Caco-2 (cell line): ENCODE measurements around the gene HOXA7. TPM values are rescaled to one million over a fixed set of nuclear protein-coding genes. Genes with fewer than 3 reads are reported as not detected.

Experiments
- BruUV-seq: library from RNA; stranded (reverse); fragments of 400-500 nt; replicated peaks from 2 replicates; lab custom pipeline; 2021; lab: Mats Ljungman, UMichigan
- CTCF ChIA-PET: fragments of 300-600 bp; sonication (Branson Sonifier 250); formaldehyde crosslinking; loops from one replicate; lab custom pipeline; 2022; ENCODE audit warnings: antibody characterized with exemption; lab: Charles Lee
- POLR2A ChIA-PET: fragments of 300-600 bp; sonication (Branson Sonifier 250); formaldehyde crosslinking; loops from one replicate; lab custom pipeline; 2022; ENCODE audit warnings: antibody characterized with exemption; lab: Charles Lee
- DNase-seq, 2 experiments: peaks; one replicate each; pipeline versions ENCODE4 v3.0.0 to v3.0.0-alpha.2; 2020 to 2022
- H3K27me3 ChIP-seq: replicated peaks from 2 replicates; pipeline ENCODE4 v1.6.0; 2011; ENCODE audit warnings: low read length; ENCODE audit not compliant: control insufficient read depth, insufficient read depth
- H3K36me3 ChIP-seq: 2 replicates; pipeline ENCODE4 v1.5.1; 2011; ENCODE audit warnings: low read length; ENCODE audit not compliant: control insufficient read depth, insufficient read depth
- H3K4me1 ChIP-seq: fragments of 250-450 bp; sonication (Bioruptor Pico); 2 replicates; pipeline ENCODE4 v1.5.1; 2020; ENCODE audit warnings: mild to moderate bottlenecking
- H3K4me3 ChIP-seq: 2 replicates; pipeline ENCODE4 v1.5.1; 2011; ENCODE audit warnings: low read depth, mild to moderate bottlenecking, control low read depth, low read length
- H3K9me3 ChIP-seq: fragments of 250-450 bp; sonication (Bioruptor Pico); 2 replicates; pipeline ENCODE4 v1.5.1; 2020; ENCODE audit warnings: mild to moderate bottlenecking, moderate library complexity
- H3K27ac Mint-ChIP-seq: one replicate; pipeline ENCODE4 v1.8.0; 2022; ENCODE audit warnings: mixed read lengths; ENCODE audit not compliant: unreplicated experiment
- H3K27me3 Mint-ChIP-seq: one replicate; pipeline ENCODE4 v1.8.0; 2022; ENCODE audit warnings: mixed read lengths; ENCODE audit not compliant: insufficient read depth, unreplicated experiment
- H3K36me3 Mint-ChIP-seq: one replicate; pipeline ENCODE4 v1.8.0; 2022; ENCODE audit warnings: mild to moderate bottlenecking, mixed read lengths; ENCODE audit not compliant: insufficient read depth, unreplicated experiment
- H3K4me1 Mint-ChIP-seq: one replicate; pipeline ENCODE4 v1.8.0; 2022; ENCODE audit warnings: low read depth, mixed read lengths; ENCODE audit not compliant: unreplicated experiment
- H3K4me3 Mint-ChIP-seq: one replicate; pipeline ENCODE4 v1.8.0; 2022; ENCODE audit warnings: mild to moderate bottlenecking, moderate library complexity, mixed read lengths; ENCODE audit not compliant: unreplicated experiment
- H3K9me3 Mint-ChIP-seq: one replicate; pipeline ENCODE4 v1.8.0; 2022; ENCODE audit warnings: mixed read lengths; ENCODE audit not compliant: unreplicated experiment
- intact Hi-C: fragments of 100-400 bp; cut with micrococcal nuclease; formaldehyde crosslinking; loops from one replicate; pipeline ENCODE4 v1.10.0; 2022; ENCODE audit not compliant: unreplicated experiment
- total RNA-seq: library from RNA; stranded (reverse); gene quantifications from 2 replicates; pipeline ENCODE4 v1.2.3, GENCODE V29; 2022
- TF ChIP-seq, protein P1 (sequence below), 2 experiments: fragments of 200-600 bp in 1 of 2; IDR thresholded peaks; 1 replicate in 1 of 2; 2 replicates in 1 of 2; pipeline versions ENCODE4 v1.5.1 to v1.8.0; 2011 to 2022; ENCODE audit warnings: antibody characterized with exemption in 1 of 2, control low read depth in 1 of 2, inconsistent platforms in 1 of 2, low read depth in 1 of 2, low read length in 1 of 2, mild to moderate bottlenecking in 1 of 2, moderate library complexity in 1 of 2; ENCODE audit not compliant: insufficient read depth in 1 of 2, severe bottlenecking in 1 of 2, unreplicated experiment in 1 of 2

HOXA7 gene
- total RNA-seq, 1 experiment from 2014 or later = 19.9 TPM

DNA sequence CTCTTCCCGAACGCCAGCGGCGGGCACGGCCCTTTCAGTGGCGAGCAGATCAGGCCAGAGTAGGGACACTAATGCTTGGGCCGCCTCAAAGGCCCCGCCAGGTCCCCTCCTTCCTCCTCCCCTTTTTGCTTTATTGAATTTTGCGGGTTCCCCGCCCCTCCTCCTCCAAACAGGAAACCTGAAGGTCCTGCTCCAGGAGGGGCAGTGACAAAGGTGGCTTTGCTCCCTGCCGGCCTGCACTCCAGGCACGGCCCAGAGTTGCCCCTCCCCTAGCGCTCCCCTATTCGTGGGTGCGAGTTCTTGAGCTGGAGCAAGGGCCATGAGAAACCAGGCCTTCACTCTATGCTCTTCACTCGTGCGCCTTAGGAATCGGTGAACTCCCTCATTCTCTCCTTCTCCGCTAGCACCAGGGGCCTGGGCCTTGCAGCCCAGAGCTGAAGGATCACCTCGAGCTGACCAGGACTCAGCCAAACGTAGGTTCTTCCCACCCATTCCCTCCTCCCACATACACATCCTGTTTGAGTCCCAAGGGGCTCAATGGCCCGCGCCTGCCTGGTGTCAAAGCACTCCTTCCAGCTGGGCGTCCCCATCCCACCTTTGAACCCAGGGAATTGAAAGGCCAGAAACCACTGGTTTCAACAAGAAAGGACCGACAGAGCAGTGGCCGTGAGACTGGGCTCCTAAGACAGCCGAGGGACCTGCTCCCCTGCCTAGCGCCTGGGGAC, 8.3 kb downstream of the HOXA7 start:
- CTCF ChIA-PET = interaction anchor here (0.5 to 4.0 kb wide), 4 partner anchors 9 to 1263 kb away, joined by 3 to 40 read pairs (median 5); partner anchors contain the start of gene HOXA7
- H3K27me3 Mint-ChIP-seq = no peaks in the 10 kb centered on the region
- H3K36me3 Mint-ChIP-seq = peaks cover 12% of the 10 kb centered on the region
- intact Hi-C loops = no loop called here
- Histone ChIP-seq H3K27me3 (no peaks in the 10 kb centered on the region), H3K4me1 (peaks cover 27% of the 10 kb centered on the region), H3K9me3 (no peaks in the 10 kb centered on the region), H3K4me3 (peak overlapping the region; percentile 46), H3K36me3 (no peaks in the 10 kb centered on the region; the same call in 1 of the 2 replicates)
- POLR2A ChIA-PET = no interaction called here
- H3K9me3 Mint-ChIP-seq = no peaks in the 10 kb centered on the region
- no peaks in the 10 kb centered on the region for H3K4me1 Mint-ChIP-seq
- TF ChIP-seq, protein P1, sequence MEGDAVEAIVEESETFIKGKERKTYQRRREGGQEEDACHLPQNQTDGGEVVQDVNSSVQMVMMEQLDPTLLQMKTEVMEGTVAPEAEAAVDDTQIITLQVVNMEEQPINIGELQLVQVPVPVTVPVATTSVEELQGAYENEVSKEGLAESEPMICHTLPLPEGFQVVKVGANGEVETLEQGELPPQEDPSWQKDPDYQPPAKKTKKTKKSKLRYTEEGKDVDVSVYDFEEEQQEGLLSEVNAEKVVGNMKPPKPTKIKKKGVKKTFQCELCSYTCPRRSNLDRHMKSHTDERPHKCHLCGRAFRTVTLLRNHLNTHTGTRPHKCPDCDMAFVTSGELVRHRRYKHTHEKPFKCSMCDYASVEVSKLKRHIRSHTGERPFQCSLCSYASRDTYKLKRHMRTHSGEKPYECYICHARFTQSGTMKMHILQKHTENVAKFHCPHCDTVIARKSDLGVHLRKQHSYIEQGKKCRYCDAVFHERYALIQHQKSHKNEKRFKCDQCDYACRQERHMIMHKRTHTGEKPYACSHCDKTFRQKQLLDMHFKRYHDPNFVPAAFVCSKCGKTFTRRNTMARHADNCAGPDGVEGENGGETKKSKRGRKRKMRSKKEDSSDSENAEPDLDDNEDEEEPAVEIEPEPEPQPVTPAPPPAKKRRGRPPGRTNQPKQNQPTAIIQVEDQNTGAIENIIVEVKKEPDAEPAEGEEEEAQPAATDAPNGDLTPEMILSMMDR (IDR thresholded peaks at IDR 0.05; ENCODE audit: insufficient read depth in 1 of 2, low read depth in 1 of 2, low read length in 1 of 2, severe bottlenecking in 1 of 2, unreplicated experiment in 1 of 2) = no peak
- DNase-seq = peak; percentile 61 to 69
- peak overlapping the region; percentile 73 for H3K4me3 Mint-ChIP-seq
- peak overlapping the region; percentile 76 for H3K27ac Mint-ChIP-seq
- no TSS peak for BruUV-seq

DNA sequence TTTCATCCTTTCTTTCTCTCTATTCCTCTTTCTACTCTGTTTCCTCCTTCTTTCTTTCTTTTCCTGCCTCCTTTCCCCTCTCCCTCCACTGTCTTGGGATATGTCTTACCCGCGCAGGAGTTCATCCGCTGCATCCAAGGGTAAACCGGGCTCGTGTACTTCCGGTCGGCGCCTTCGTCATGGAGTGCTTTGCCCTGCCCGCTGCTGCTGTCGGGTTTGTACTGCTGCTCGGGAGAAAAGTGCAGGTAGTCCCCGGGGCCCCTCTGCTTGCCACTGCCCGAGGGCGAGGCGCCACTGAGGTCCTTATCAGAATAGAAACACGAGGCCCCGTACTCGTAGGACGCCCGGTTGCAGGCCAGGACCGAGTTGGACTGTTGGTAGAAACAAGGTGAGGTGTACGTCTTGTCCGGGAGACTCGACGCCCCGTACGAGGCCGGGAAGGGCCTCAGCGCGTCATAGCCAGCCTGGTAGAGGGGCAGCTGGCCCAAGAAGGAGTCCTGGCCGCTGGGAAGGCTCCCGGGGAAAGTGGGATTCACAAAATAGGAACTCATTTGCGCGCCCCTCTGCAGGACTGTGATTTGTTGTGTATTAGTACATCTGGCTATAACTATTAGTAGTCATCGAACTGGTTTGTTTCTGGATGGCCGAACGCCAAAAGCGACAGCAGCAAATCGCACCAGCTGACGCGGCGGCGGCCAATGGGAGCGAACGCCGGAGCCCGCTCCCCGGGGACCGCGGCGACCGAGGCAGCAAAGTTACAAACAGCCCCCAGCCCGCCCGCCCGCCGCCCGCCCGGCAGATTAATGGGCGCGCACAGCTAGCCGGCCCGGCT, 9.1 kb downstream of the HOXA7 start, which contains the start of gene HOXA6:
Gene HOXA6, minus strand, starts transcription at position 576 of the 832 bp plus-strand sequence. Its CDS starts 25 bp downstream, at position 551.
- H3K9me3 Mint-ChIP-seq = no peaks in the 10 kb centered on the region
- POLR2A ChIA-PET = no interaction called here
- Histone ChIP-seq H3K4me3 (peak within 1 kb of the TSS; percentile 46), H3K36me3 (no peaks in the 10 kb centered on the region; the same call in 1 of the 2 replicates), H3K9me3 (no peaks in the 10 kb centered on the region), H3K4me1 (peaks cover 27% of the 10 kb centered on the region), H3K27me3 (no peaks in the 10 kb centered on the region)
- H3K36me3 Mint-ChIP-seq = peaks cover 16% of the 10 kb centered on the region
- no TSS peak for BruUV-seq
- peak within 1 kb of the TSS; percentile 76 for H3K27ac Mint-ChIP-seq
- DNase-seq = peak; percentile 57 to 67
- H3K27me3 Mint-ChIP-seq = no peaks in the 10 kb centered on the region
- no peaks in the 10 kb centered on the region for H3K4me1 Mint-ChIP-seq
- CTCF ChIA-PET = interaction anchor here (0.5 to 4.0 kb wide), 3 partner anchors 10 to 36 kb away, joined by 5 to 40 read pairs (median 9); partner anchors contain the start of gene HOXA7
- H3K4me3 Mint-ChIP-seq = peak within 1 kb of the TSS; percentile 73
- TF ChIP-seq, protein P1 (IDR thresholded peaks at IDR 0.05; ENCODE audit: insufficient read depth in 1 of 2, low read depth in 1 of 2, low read length in 1 of 2, severe bottlenecking in 1 of 2, unreplicated experiment in 1 of 2) = no peak
- intact Hi-C loops = no loop called here
